Ovary (tissue), 9 donors: ENCODE measurements around the gene GBF1. TPM values are rescaled to one million over a fixed set of nuclear protein-coding genes. Genes with fewer than 3 reads are reported as not detected.

ENCODE experiments used
- DNase-seq, 5 donors: peaks; one replicate each; pipeline ENCODE4 v3.0.0-alpha.2; 2019 to 2020
- H3K27ac ChIP-seq, 2 donors: fragments of 200-600 bp; one replicate each; pipeline versions ENCODE4 v1.5.1 to v1.8.0; 2019 to 2022
- H3K27me3 ChIP-seq: fragments of 200-600 bp; one replicate; pipeline ENCODE4 v1.8.0; 2022
- H3K36me3 ChIP-seq: fragments of 200-600 bp; sonication (generic); one replicate; pipeline ENCODE4 v1.5.1; 2019
- H3K4me1 ChIP-seq: one replicate; pipeline ENCODE4 v1.8.1; 2013; ENCODE audit warnings: mild to moderate bottlenecking, moderate library complexity; ENCODE audit not compliant: insufficient read depth
- H3K4me3 ChIP-seq: fragments of 200-600 bp; sonication (generic); one replicate; pipeline ENCODE4 v1.5.1; 2017
- H3K9me3 ChIP-seq, 2 donors: fragments of 200-600 bp in 1 of 2; sonication (generic) in 1 of 2; one replicate each; pipeline versions ENCODE4 v1.5.1 to v1.8.1; 2013 to 2019; ENCODE audit warnings: mild to moderate bottlenecking in 1 of 2, moderate library complexity in 1 of 2
- EP300 ChIP-seq: sonication (generic); formaldehyde crosslinking; IDR thresholded peaks from one replicate; pipeline ENCODE4 v1.6.1; 2017; ENCODE audit warnings: antibody characterized with exemption
- POLR2A ChIP-seq: fragments of 450-650 bp; IDR thresholded peaks from one replicate; pipeline ENCODE4 v1.6.1; 2017; ENCODE audit warnings: antibody characterized with exemption, mild to moderate bottlenecking, moderate library complexity
- WGBS, 3 donors: extraction: QIAGEN DNeasy Blood & Tissue Kit in 1 of 3; methylation state at CpG; one replicate each; pipeline versions ENCODE4 v1.1.5 to v1.1.7; 2013 to 2017; 5-methylcytosine and 5-hydroxymethylcytosine counted together
- intact Hi-C, 4 donors: fragments of 100-400 bp; cut with DNase I; formaldehyde crosslinking; loops; one replicate each; pipeline versions ENCODE4 v1.11.0 to v1.15.1; 2022 to 2023
- polyA plus RNA-seq, 2 donors: library from polyadenylated mRNA; stranded (reverse); fragments of 200-250 nt in 1 of 2; fragments of 350-450 nt in 1 of 2; fragmentation: Illumina TruSeq in 1 of 2; extraction: RNeasy Lipid Tissue Mini Kit (QIAGEN cat#74804) in 1 of 2; gene quantifications; one replicate each; pipeline ENCODE4 v1.2.3, GENCODE V29; 2013 to 2014
- total RNA-seq, 7 donors: library from RNA; depleted of rRNA in 2 of 7; stranded (reverse); fragments of >200 nt in 2 of 7; fragmentation: NEBNext Ultra II Directional in 3 of 7; extraction: Animal tissue kit (Norgen Biotek cat#: 25700) in 3 of 7; gene quantifications; one replicate each; pipeline versions ENCODE4 v1.1.0 to v1.2.4, GENCODE V29; 2016 to 2023
- TF ChIP-seq, protein P1 (sequence below), 3 donors: fragments of 450-650 bp in 2 of 3; fragments of 200-600 bp in 1 of 3; IDR thresholded peaks; one replicate each; pipeline versions ENCODE4 v1.5.1 to v1.8.0; 2016 to 2022; ENCODE audit warnings: antibody characterized with exemption in 3 of 3, mild to moderate bottlenecking in 1 of 3
- donor health status: DM: no; HTN: no; CAD: no; lungs with moderate emphysema.
- donor health status: DM: no; HTN: no; CAD: no.
- donor health status: Bipolar disorder and iron deficiency.
- donor health status: DM: yes; HTN: yes; CAD: no.
- donor health status: DM: no; HTN: no; CAD: no.
- donor health status: DM: yes; HTN: yes; CAD: no.

Gene GBF1
- total and polyA plus RNA-seq, 9 donors = 13.2 to 43.2 (median 34.4) TPM

DNA sequence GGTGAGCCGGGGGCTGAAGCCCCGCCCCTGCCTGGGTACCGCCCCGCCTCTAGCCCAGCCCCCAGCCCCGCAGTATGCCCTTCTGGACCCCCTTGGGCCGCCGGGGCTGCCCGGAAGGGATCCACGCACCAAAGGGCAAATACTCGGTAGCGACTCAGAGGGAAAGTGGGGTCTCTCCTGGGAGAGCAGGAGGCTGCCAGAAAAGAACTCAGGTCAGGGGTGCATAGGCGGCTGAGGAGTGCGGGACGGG lies 176.1 kb downstream of the GBF1 start:
- peak overlapping the region; percentile 73 to 89 for H3K27ac ChIP-seq
- no peaks in the 10 kb centered on the region for H3K27me3 ChIP-seq
- no peak for TF ChIP-seq EP300
- TF ChIP-seq POLR2A = no peak
- TF ChIP-seq, protein P1, sequence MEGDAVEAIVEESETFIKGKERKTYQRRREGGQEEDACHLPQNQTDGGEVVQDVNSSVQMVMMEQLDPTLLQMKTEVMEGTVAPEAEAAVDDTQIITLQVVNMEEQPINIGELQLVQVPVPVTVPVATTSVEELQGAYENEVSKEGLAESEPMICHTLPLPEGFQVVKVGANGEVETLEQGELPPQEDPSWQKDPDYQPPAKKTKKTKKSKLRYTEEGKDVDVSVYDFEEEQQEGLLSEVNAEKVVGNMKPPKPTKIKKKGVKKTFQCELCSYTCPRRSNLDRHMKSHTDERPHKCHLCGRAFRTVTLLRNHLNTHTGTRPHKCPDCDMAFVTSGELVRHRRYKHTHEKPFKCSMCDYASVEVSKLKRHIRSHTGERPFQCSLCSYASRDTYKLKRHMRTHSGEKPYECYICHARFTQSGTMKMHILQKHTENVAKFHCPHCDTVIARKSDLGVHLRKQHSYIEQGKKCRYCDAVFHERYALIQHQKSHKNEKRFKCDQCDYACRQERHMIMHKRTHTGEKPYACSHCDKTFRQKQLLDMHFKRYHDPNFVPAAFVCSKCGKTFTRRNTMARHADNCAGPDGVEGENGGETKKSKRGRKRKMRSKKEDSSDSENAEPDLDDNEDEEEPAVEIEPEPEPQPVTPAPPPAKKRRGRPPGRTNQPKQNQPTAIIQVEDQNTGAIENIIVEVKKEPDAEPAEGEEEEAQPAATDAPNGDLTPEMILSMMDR (IDR thresholded peaks at IDR 0.05) = no peak
- peak overlapping the region; percentile 98 for H3K4me3 ChIP-seq
- H3K36me3 ChIP-seq = no peaks in the 10 kb centered on the region
- no peak for DNase-seq
- WGBS, 3 donors = 0% methylated on average over 12 to 14 of the region's 14 CpGs
- intact Hi-C loops = no loop called here
- no peaks in the 10 kb centered on the region for H3K9me3 ChIP-seq
- H3K4me1 ChIP-seq = peaks cover 21% of the 10 kb centered on the region

- peaks cover 21% of the 10 kb centered on the region for H3K4me1 ChIP-seq
- H3K9me3 ChIP-seq = no peaks in the 10 kb centered on the region
- TF ChIP-seq, protein P1 (IDR thresholded peaks at IDR 0.05) = no peak
- TF ChIP-seq EP300 = no peak
- TF ChIP-seq POLR2A = no peak
- peak overlapping the region; percentile 73 to 89 for H3K27ac ChIP-seq
- H3K36me3 ChIP-seq = no peaks in the 10 kb centered on the region
- DNase-seq = peak in 3 of 5 donors; percentile 24 to 58 (median 57)
- H3K27me3 ChIP-seq = no peaks in the 10 kb centered on the region
- intact Hi-C loops = no loop called here
- 1% methylated on average over 62 of the region's 62 CpGs for WGBS, 3 donors
- peak overlapping the region; percentile 98 for H3K4me3 ChIP-seq
These were observed 176.6 kb downstream of the GBF1 start for GRCh38 chr10:102421757-102422512.

DNA sequence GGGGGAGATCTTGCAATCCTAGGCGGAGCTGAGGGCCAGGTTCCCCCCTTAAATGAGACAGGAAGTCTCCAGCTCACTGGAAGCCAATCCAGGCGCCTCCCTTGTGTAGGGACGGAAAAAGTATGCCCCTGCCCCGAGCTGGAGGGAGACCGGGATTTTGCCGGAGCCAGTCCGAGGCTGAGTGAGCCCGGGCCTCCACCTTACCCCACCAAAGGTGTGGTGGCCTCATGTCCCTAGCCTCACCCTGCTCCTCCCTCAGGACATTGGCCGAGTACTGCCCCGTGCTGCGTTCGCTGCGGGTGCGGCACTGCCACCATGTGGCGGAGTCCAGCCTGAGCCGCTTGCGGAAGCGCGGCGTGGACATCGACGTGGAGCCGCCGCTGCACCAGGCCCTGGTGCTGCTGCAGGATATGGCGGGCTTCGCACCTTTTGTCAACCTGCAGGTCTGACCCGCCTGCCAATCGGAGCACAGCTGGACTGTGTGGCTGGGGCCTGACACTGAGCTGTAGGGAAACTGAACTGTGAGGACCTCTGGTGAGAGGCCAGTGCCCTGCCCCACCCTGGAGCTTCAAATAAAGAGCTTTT lies 177.3 kb downstream of the GBF1 start:
- intact Hi-C loops = no loop called here
- 3 to 7% (median 4%) methylated on average over 28 of the region's 28 CpGs for WGBS, 3 donors
- H3K9me3 ChIP-seq = no peaks in the 10 kb centered on the region
- H3K4me1 ChIP-seq = peaks cover 21% of the 10 kb centered on the region
- H3K36me3 ChIP-seq = no peaks in the 10 kb centered on the region
- H3K4me3 ChIP-seq = peak overlapping the region; percentile 98
- no peak for TF ChIP-seq POLR2A
- no peak for TF ChIP-seq EP300
- TF ChIP-seq, protein P1 (IDR thresholded peaks at IDR 0.05) = peak; percentile 42 to 72 (median 67)
- H3K27ac ChIP-seq = peak overlapping the region in 1 of 2 donors; percentile 89
- no peaks in the 10 kb centered on the region for H3K27me3 ChIP-seq
- peak; percentile 58 to 79 (median 70) for DNase-seq

DNA sequence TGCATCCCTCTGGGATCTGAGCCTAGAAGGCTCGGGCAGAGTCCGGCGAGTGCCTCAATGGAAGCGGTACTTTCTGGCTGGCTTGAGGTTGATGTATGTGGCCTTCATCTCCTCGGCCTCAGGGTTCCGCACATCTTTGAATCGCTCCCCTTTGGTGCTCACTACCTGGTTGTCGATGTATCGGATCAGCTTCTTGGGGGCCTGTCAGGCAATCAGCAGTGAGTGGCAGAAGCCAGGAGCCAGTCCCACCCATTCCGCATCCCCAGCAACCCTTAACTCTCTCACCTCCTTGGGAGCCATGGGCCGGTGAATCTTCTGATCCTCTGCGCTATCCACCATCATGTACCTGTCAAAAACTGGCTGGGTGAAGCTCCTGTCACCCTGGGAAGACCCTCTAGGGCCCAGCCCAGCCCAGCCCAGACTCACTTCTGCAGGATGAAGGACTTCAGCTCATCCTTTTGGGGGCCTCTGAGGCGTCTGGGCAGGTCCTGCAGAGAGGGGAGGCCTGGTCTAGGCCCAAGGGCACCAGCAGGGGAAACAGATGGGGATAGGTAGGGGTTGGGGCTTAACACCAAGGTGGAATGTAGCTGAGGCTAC lies 178.1 kb downstream of the GBF1 start:
- no peaks in the 10 kb centered on the region for H3K36me3 ChIP-seq
- no peaks in the 10 kb centered on the region for H3K27me3 ChIP-seq
- DNase-seq = peak in 1 of 5 donors; percentile 30
- no peaks in the 10 kb centered on the region for H3K9me3 ChIP-seq
- intact Hi-C loops = no loop called here
- peaks cover 21% of the 10 kb centered on the region for H3K4me1 ChIP-seq
- H3K4me3 ChIP-seq = no peak overlapping the region
- TF ChIP-seq, protein P1 (IDR thresholded peaks at IDR 0.05) = no peak
- TF ChIP-seq POLR2A (no peak), EP300 (no peak)
- 80 to 89% (median 85%) methylated on average over 13 of the region's 13 CpGs for WGBS, 3 donors
- H3K27ac ChIP-seq = no peak overlapping the region
